Activated CD8-positive, alpha-beta memory T cell treated with anti-CD3 and anti-CD28 coated beads, Interleukin-2, amount 10 ng/mL, durations not matched to agents 7 days and 5 days (primary cell): Measurements from ENCODE around the gene GATA5. TPM values are rescaled to one million over a fixed set of nuclear protein-coding genes. Genes with fewer than 3 reads are reported as not detected.

Experiments used
- ATAC-seq: fragments of 150-1000 bp; cut with Tn5 transposase; one replicate; pipeline ENCODE4 v1.10.0; 2021; ENCODE audit warnings: moderate library complexity
- CTCF ChIA-PET: fragments of 350-600 bp; sonication (Branson Sonifier 250); formaldehyde crosslinking; loops from one replicate; lab custom pipeline; 2021; ENCODE audit warnings: antibody characterized with exemption; lab: Charles Lee
- DNase-seq: peaks from one replicate; pipeline ENCODE4 v3.0.0-alpha.2; 2020
- H3K27ac Mint-ChIP-seq: one replicate; pipeline ENCODE4 v1.8.0; 2021; ENCODE audit warnings: mild to moderate bottlenecking, mixed read lengths
- H3K27me3 Mint-ChIP-seq: one replicate; pipeline ENCODE4 v1.8.0; 2021; ENCODE audit warnings: mixed read lengths
- H3K36me3 Mint-ChIP-seq: one replicate; pipeline ENCODE4 v1.8.0; 2021; ENCODE audit warnings: mild to moderate bottlenecking, mixed read lengths
- H3K4me1 Mint-ChIP-seq: one replicate; pipeline ENCODE4 v1.8.0; 2021; ENCODE audit warnings: mixed read lengths
- H3K4me3 Mint-ChIP-seq: one replicate; pipeline ENCODE4 v1.8.0; 2021; ENCODE audit warnings: mild to moderate bottlenecking, moderate library complexity, mixed read lengths
- H3K9me3 Mint-ChIP-seq: one replicate; pipeline ENCODE4 v1.8.0; 2022; ENCODE audit warnings: low read depth, mixed read lengths
- total RNA-seq, 2 experiments: library from RNA; stranded (reverse); gene quantifications; one replicate each; pipeline ENCODE4 v1.2.3, GENCODE V29; 2021

The GATA5 gene
- total RNA-seq, 2 experiments from 2014 or later = not detected

DNA sequence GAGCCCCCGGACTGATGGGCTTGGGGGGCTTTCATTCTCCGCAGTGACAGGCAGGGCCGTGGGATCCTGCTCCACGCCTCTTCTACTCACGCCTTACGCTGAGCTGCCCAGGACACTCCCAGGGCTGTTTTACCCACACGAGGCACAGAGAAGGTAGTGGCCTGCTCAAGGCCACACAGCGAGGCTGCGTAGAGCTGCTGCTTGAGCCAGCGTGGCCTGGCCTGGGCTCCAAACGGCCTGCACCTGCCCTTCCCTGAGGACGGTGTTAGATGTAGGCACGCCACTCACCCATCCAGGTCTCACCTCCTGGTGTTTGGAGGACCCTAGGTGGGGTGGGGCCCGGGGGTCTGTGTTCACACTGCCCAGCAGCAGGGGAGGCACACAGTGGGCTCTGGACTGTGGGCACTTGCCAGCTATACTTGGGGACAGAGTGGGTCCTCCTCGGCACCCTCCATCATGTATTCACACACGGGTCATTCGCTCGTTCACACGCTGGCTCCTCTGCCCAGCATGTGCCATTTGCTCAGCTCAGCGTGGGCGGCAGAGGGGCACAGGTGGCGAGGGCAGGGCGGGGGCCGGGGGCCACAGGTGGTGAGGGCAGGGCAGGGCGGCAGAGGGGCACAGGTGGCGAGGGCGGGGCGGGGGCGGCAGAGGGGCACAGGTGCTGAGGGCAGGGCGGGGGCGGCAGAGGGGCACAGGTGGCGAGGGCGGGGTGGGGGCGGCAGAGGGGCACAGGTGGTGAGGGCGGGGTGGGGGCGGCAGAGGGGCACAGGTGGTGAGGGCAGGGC, 30.0 kb downstream of the GATA5 start:
- Mint-ChIP-seq H3K9me3 (no peaks in the 10 kb centered on the region), H3K4me1 (no peaks in the 10 kb centered on the region), H3K4me3 (no peak overlapping the region), H3K27ac (no peak overlapping the region), H3K36me3 (no peaks in the 10 kb centered on the region), H3K27me3 (peaks cover 4% of the 10 kb centered on the region)
- no peak for DNase-seq
- CTCF ChIA-PET = no interaction called here
- ATAC-seq = no peak

DNA sequence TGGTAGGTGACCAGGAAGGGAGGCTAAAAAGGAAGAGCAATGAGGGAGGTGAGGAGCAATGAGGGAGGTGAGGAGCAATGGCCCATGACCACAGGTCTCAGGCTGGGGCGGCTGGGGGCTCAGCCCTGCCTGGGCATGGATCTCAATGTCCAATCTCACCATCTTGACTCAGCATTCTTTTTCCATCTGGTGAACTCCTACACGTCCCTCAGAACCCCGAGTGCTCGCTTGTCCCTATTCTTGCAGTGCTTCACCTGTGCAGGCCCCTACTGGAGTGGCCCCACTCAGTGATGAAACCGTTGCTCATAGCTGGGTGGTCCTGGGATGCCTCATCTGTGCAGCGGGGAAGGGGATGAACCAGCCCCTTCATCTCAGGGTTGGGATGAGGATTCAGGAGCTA, 31.5 kb downstream of the GATA5 start:
- Mint-ChIP-seq H3K9me3 (no peaks in the 10 kb centered on the region), H3K4me1 (no peaks in the 10 kb centered on the region)
- CTCF ChIA-PET = no interaction called here

DNA sequence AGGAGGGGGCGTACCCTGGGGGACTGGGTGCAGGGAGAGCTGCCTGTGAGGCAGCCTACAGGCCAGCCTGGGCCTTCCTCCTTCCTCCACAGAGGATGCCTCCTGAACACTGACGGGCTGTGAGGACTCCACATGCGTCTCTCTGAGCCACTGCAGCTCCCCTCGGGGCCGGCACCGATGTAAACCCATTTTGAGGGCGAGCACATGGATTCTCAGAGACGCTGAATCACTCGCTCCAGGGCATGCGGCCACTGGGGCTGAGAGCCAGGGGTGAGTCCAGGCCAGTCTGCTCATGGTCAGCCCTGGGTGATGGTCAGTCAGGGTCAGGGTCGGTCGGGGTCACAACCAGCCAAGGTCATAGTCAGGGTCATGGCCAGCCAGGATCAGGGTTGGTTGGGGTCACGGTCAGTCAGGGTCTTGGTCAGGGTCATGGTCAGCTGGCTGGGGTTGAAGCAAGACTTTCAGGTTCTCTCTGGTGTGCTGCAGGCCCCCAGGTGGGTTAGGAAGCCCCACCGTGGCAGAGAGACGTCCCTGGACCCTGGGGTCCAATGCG, 33.7 kb downstream of the GATA5 start:
- no peak overlapping the region for H3K27ac Mint-ChIP-seq
- no peaks in the 10 kb centered on the region for H3K36me3 Mint-ChIP-seq
- H3K4me3 Mint-ChIP-seq = no peak overlapping the region
- H3K9me3 Mint-ChIP-seq = no peaks in the 10 kb centered on the region
- peaks cover 6% of the 10 kb centered on the region for H3K27me3 Mint-ChIP-seq
- no peak for ATAC-seq
- no peaks in the 10 kb centered on the region for H3K4me1 Mint-ChIP-seq
- DNase-seq = no peak
- CTCF ChIA-PET = no interaction called here

More for the DNA sequence above, 31.5 kb downstream of the GATA5 start:
- no peak for DNase-seq
- H3K4me3 Mint-ChIP-seq = no peak overlapping the region
- no peak for ATAC-seq
- H3K27me3 Mint-ChIP-seq = peaks cover 6% of the 10 kb centered on the region
- H3K27ac Mint-ChIP-seq = no peak overlapping the region
- H3K36me3 Mint-ChIP-seq = no peaks in the 10 kb centered on the region

DNA sequence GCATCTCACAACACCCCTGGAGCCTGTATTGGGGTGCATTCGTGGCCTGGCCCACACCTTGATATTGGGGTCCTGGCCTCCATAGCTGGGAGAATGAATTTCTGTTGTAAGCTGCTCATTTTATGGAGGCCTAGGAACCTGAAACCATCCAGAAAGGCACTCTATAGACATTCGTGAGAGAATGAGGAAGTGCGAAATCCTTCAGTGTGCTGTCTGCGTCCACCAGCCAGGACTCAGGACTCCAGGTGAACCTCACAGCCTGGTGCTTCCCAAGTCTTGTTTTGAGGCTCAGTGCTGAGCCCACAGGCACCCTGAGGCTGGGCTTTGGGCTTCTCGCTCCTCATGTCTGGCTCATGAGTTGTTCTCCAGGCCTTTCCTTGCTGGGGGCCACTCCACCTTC, 36.6 kb downstream of the GATA5 start:
- Mint-ChIP-seq H3K9me3 (no peaks in the 10 kb centered on the region), H3K4me3 (no peak overlapping the region), H3K4me1 (no peaks in the 10 kb centered on the region), H3K36me3 (no peaks in the 10 kb centered on the region), H3K27ac (no peak overlapping the region), H3K27me3 (peaks cover 18% of the 10 kb centered on the region)
- DNase-seq = no peak
- CTCF ChIA-PET = no interaction called here
- ATAC-seq = no peak

DNA sequence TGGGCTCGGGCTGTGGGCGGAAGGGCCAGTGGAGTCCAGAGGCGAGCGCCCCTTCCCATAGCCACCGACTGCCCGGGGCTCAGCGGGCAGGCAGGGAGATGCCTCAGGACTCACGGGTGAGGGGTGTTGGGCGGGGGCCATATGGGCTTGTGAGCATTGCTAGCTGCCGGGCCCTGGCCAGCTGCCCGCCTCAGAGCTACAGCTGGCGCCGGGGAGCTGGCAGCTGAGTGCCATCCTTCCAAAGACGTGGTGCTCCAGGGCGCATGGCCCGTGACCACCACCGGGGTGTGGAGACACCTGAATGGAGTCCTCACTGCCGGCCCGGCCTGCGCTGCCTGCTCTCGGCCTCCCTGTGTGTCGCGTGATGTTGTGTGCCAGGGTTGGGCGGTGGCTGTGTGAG, 37.9 kb downstream of the GATA5 start:
- DNase-seq (no peak), ATAC-seq (no peak)
- Mint-ChIP-seq H3K4me3 (no peak overlapping the region), H3K36me3 (no peaks in the 10 kb centered on the region), H3K27me3 (peaks cover 25% of the 10 kb centered on the region), H3K27ac (no peak overlapping the region), H3K9me3 (no peaks in the 10 kb centered on the region), H3K4me1 (no peaks in the 10 kb centered on the region)
- CTCF ChIA-PET = interaction anchor here (0.6 kb wide), 1 partner anchor 353 kb away, joined by 3 read pairs; no protein-coding TSS in a partner anchor

DNA sequence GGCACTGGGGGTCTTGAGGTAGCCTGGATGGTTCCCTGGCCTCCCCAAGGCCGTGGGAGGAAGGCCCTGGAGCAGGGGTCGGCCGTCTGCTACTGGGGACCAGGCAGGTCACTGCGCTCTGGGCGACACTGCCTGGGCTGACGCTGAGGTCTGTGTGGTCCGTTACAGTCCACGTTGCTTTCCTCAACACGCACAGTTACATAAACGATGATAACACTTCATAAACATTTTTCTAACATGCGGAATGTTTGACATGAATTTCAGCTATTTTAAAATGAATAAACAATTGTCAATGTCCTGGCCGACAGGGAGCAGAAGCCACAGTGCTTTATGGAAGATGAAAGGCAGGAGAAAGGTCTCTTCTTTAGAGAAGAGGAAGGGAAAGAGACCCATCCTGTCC, 38.3 kb downstream of the GATA5 start:
- CTCF ChIA-PET = interaction anchor here (0.6 kb wide), 1 partner anchor 354 kb away, joined by 3 read pairs; no protein-coding TSS in a partner anchor
- Mint-ChIP-seq H3K4me1 (no peaks in the 10 kb centered on the region), H3K4me3 (no peak overlapping the region), H3K36me3 (no peaks in the 10 kb centered on the region), H3K27me3 (peaks cover 25% of the 10 kb centered on the region), H3K9me3 (no peaks in the 10 kb centered on the region), H3K27ac (no peak overlapping the region)
- DNase-seq (no peak), ATAC-seq (no peak)

DNA sequence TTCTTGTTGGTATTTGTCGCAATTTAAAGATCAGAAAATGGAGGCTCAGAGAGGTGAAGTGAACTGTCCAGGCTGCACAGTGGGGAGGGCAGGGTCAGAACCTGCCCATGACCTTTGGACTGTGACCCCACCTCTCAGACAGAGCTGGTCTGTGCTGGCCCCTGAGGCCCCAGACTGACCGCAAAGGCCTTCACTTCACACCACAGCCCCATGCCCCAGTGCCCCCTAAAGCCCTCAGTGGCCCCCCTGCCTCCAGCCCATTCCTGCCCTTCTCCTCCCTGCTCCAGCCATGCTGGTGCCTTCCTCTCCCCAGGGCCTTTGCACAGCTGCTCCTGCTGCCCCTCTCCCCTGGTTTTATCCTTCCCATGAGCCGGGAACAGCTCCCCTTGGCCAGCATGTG, 39.1 kb downstream of the GATA5 start:
- CTCF ChIA-PET = no interaction called here

DNA sequence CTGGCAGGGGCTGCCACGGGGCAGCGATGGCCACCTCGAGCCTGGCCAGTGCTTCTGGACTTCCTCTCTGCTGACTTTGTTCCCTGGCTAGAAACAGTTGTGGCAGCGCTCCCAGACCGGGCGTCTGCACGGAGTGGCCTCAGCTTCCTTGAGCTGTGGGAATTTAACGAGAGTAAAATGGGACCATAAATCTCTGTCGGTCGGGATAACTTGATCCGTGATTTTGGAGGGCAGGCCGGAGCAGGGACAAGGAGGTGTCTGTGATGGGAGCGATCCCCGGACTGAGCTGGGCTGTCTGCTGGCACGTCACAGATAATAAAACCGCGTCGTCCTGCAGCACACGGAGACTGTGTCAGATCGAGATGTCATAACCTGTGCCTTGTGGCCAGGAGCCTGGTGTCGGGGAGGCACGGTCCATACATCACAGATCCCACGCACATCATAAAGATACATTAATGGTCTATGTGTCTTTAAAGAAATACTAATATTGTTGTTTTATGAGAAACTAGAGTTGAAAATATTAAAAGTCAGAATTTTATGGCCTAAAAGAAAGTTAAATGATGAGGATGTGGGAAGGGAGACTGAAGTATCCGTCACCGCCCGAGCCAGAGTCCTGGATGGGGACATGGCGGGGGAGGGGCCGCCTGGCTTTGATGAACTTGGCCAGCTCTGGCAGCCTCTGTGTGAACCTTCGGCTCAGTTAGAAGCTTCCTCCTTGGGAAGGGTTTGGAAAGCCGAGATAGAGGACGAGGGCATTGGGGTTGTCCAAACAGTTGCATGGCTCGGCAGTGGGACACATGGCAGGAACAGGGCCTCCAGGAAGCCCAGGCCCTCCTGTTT, 41.9 kb downstream of the GATA5 start:
- no peak overlapping the region for H3K27ac Mint-ChIP-seq
- no peaks in the 10 kb centered on the region for H3K36me3 Mint-ChIP-seq
- CTCF ChIA-PET = no interaction called here
- peaks cover 19% of the 10 kb centered on the region for H3K27me3 Mint-ChIP-seq
- H3K4me1 Mint-ChIP-seq = no peaks in the 10 kb centered on the region
- H3K4me3 Mint-ChIP-seq = no peak overlapping the region
- ATAC-seq (no peak), DNase-seq (no peak)
- no peaks in the 10 kb centered on the region for H3K9me3 Mint-ChIP-seq

More for the DNA sequence above, 39.1 kb downstream of the GATA5 start:
- Mint-ChIP-seq H3K4me1 (no peaks in the 10 kb centered on the region), H3K9me3 (no peaks in the 10 kb centered on the region), H3K27ac (no peak overlapping the region), H3K4me3 (no peak overlapping the region), H3K36me3 (no peaks in the 10 kb centered on the region), H3K27me3 (peaks cover 25% of the 10 kb centered on the region)
- no peak for DNase-seq
- no peak for ATAC-seq

DNA sequence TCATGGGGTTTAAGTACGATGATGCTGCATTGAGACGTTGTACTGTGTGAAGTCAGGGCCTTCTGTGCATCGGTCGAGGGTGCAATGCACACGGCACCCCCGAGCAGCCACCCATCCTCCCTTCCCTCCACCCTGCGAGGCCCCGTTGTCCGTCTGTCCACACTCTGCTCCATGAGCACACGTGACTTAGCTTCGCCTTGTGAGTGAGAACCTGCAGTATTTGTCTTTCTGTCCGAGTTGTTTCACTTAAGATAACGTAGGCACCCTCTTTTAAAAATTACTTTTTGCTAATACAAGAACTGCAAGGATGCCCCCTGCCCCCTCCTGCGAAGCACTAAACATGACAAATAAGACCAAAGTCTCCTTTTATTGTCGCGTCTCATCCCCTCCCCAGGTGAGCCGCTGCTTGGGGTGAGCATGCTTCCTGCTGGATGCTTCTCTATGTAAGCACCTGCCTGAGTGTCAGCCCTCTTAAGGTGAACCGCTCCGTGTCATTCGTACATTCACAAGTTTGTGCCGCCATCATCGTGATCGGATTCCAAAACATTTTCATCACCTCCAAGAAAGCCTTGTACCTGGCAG, 44.8 kb downstream of the GATA5 start:
- DNase-seq = no peak
- no peak overlapping the region for H3K4me3 Mint-ChIP-seq
- H3K27me3 Mint-ChIP-seq = peaks cover 19% of the 10 kb centered on the region
- no peak for ATAC-seq
- no peak overlapping the region for H3K27ac Mint-ChIP-seq
- no peaks in the 10 kb centered on the region for H3K4me1 Mint-ChIP-seq
- CTCF ChIA-PET = no interaction called here
- H3K36me3 Mint-ChIP-seq = no peaks in the 10 kb centered on the region
- no peaks in the 10 kb centered on the region for H3K9me3 Mint-ChIP-seq

DNA sequence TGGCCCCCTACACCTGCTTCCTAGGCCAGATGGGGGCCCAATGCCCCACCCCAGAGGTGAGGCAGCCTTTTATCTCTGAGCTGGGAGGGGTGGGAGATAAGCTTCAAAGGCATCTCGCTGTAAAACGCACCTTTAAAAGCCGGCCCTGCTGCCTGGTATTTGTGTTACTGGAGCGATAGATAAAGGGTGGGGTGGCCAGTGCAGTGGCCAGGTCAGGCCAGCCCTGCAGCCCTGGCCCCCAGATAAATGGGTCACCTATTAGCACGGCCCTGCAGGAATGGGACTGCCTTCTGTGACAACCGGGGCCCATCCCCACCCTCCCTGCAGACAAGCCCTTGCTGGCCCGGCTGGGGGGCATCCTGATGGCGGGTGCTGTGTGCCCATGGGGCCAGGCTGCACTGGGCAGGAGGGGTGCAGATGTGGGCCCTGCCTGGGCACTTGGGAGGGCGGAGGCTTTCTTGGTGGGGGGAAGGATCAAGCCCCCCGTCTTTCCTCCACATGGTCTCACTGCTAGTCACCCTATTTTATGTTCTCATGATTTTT, 45.4 kb downstream of the GATA5 start:
- DNase-seq (no peak), ATAC-seq (no peak)
- H3K9me3 Mint-ChIP-seq = no peaks in the 10 kb centered on the region
- no peak overlapping the region for H3K27ac Mint-ChIP-seq
- no peak overlapping the region for H3K4me3 Mint-ChIP-seq
- H3K4me1 Mint-ChIP-seq = no peaks in the 10 kb centered on the region
- H3K36me3 Mint-ChIP-seq = no peaks in the 10 kb centered on the region
- CTCF ChIA-PET = no interaction called here
- peaks cover 17% of the 10 kb centered on the region for H3K27me3 Mint-ChIP-seq

DNA sequence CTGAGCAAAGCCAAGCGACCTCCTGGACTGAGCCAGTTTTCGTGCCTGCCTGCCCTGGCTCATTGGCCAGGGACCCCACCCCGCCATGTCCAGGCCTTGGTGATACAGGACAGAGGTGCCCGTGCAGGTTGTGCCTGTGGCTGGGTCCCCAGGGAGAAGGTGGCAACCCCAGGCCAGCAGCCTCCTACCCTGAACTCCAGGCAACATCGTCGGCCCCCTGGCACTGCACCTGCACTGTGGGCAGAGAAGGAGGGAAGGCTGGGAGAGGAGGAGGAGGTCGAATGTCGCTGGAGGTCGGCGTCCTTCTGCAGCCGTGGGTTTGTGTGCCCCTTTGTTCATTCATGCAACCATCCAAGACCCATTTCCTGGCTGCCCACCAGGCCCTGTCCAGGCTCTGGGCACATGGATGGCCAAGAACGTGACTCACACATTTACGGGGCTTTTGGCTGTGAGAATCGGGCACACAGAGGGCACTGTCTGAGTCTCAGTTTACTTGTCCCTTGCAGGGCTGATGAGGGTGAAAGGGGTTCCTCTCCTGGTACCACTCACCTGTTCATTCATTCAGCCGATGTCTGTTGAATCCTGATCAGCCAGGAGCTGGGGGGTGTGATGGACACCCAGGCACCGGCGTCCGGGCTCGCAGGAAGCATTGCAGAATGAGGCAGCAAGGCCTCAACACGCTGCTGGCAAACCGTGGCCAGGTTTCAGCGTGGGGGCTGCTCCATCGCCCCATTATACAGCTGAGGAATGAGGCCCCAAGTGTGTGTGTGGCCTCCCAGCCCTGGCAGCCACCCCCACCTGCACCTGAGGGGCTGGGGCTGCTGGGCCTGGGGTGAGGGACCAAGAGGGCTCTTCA, 46.1 kb downstream of the GATA5 start:
- DNase-seq = no peak
- H3K27ac Mint-ChIP-seq = no peak overlapping the region
- no peaks in the 10 kb centered on the region for H3K9me3 Mint-ChIP-seq
- H3K27me3 Mint-ChIP-seq = peaks cover 12% of the 10 kb centered on the region
- H3K36me3 Mint-ChIP-seq = no peaks in the 10 kb centered on the region
- CTCF ChIA-PET = no interaction called here
- no peak for ATAC-seq
- no peaks in the 10 kb centered on the region for H3K4me1 Mint-ChIP-seq
- no peak overlapping the region for H3K4me3 Mint-ChIP-seq

DNA sequence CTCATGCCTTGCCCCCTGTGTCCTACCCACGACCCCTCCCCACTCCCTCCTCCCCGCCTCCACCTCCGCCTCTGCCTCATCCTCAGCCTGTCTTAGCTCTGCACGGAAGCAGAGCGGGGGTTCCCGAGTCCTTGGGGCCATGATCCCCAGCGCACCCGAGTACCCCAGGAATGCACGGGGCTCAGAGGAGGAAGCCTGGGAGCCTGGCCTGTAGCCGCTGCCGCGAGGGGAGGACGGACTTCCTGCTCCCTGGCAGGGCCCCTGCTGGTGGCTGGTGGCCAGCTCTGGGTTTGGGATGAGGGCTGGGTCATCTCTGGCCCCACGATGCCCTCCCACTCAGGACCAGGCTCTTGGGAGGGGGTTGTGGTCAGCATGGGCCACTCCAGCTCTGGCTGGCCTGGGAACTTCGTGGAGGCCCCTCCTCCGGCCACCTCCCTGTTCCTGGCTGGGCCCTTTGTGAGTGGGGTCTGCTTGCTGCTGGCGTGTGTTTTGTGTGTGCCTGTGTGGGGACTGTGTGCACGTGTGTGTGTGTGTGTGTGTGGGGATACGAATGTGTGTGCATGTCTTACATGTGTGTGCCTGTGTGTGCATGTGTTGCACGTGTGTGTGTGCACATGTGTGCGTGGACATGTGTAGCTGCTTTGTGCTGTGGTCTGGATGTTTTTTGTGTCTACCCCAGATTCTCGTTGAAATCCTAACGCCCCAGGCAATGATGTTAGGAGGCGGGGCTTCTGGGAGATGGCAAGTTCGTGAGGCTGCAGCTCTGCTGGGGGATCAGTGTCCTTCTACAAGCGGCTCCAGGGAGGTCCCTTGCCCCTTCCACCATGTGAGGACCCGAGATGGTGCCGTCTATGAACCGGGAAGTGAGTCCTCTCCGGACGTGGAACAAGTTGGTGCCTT, 47.1 kb downstream of the GATA5 start:
- no peaks in the 10 kb centered on the region for H3K36me3 Mint-ChIP-seq
- no peaks in the 10 kb centered on the region for H3K4me1 Mint-ChIP-seq
- H3K9me3 Mint-ChIP-seq = no peaks in the 10 kb centered on the region
- H3K27me3 Mint-ChIP-seq = peaks cover 1% of the 10 kb centered on the region
- DNase-seq (no peak), ATAC-seq (no peak)
- no peak overlapping the region for H3K4me3 Mint-ChIP-seq
- CTCF ChIA-PET = no interaction called here
- no peak overlapping the region for H3K27ac Mint-ChIP-seq
